Left renal pelvis (tissue), 4 donors: ENCODE measurements around the gene AHI1. TPM values are rescaled to one million over a fixed set of nuclear protein-coding genes. Genes with fewer than 3 reads are reported as not detected.
"Not testable (repeated sequence)": the region's sequence is repeated elsewhere in the genome, so short reads cannot be mapped to it uniquely, and the experiment has no call there.

Experiments
- DNase-seq, 4 donors: peaks; one replicate each; pipeline ENCODE4 v3.0.0-alpha.2; 2013; ENCODE audit warnings: low read depth in 4 of 4, low spot score in 3 of 4
- polyA plus RNA-seq, 4 donors: library from polyadenylated mRNA; unstranded; fragments of 120-200 nt; gene quantifications; one replicate each; pipeline ENCODE4 v1.2.1, GENCODE V29; 2013; ENCODE audit not compliant: insufficient read length in 4 of 4

Gene AHI1
- polyA plus RNA-seq, 4 donors, result 35.3 to 81.7 (median 61.8) TPM

DNA sequence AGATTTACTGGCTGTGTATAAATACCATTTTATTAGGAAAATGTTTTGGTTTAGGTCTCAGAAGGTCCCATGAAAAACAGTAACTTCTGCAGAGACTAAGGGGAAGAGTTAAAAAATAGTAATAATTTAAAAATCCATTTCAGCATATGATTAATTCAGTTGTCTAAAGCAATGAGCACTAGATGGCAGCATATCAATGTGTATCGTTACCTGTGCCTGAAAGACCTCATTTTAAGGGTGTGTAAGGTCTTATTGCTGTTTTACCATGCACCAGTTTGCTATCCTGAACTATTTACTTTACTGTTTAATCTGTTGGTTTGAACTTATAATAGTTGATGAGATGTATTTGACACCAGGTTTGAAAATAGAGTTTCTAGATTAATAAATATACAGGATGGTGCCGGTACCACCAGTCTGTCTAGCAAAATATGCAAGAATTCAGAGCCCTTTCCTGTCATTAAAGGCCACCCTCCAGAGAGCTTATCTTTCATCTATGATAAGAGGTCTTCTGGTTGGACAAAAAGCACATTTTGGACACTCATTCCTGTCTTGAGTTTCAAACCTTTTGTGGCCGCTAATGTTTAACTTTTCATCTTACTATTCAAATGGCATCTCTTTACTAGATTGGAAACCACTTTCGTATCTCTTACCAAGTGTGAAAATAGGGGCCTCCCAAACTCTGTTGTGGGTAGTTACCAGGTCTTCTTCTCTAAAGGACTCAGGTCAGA, 8.9 kb upstream of the AHI1 start:
- DNase-seq, result no peak

DNA sequence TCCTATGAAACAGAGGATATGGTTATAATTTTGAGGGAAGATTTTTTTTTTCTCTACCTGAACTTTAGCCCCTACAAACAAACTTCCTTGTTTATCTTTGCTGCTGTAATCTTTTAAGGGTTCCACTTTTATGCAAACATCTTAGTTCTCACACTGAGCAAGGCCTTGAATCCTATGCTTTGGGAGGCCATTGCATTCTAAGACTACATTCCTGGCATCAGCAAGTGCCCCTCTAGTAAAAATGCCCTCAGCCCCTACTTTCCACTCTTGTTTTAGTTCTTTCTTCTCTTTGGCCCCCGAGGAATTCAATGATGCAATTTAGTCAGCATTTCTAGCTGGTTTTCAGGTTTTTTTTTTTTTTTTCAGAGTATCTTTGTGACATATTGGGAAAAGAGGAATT, 8.1 kb upstream of the AHI1 start:
- DNase-seq, result no peak

DNA sequence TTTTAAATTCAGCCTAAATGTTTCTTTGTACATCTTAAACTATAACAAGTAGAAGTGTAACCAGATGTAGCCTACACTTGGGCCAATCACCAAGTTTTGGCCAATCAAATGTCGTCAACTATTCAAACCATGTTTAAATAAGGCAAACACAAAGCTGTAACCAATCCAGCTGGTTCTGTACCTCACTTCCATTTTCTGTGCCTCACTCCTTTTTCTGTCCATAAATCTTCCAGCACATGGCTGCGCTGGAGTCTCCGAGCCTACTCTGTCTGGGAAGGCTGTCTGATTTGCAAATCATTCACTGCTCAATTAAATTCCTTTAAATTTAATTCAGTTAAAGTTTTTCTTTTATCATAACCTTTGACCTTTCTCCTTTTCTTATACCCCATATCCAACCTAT, 7.7 kb upstream of the AHI1 start:
- DNase-seq, result no peak

DNA sequence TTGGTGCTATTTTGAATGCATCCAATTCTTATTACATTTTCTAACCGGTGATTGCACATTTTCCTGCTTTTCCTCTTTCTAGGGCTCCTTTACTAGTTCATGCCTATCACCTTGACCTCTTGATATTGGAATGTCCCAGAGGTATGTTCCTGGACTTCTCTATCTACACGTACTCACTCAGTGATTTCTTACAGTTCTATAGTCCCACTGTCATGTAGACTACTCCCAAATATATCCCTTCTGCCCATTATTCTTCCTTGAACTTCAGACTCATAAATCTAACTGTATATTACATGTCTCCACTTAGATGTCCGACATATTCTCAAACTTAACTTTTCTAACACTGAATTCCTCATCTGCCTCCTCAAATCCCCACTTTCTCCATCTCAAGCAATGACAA, 7.2 kb upstream of the AHI1 start:
- no peak for DNase-seq

DNA sequence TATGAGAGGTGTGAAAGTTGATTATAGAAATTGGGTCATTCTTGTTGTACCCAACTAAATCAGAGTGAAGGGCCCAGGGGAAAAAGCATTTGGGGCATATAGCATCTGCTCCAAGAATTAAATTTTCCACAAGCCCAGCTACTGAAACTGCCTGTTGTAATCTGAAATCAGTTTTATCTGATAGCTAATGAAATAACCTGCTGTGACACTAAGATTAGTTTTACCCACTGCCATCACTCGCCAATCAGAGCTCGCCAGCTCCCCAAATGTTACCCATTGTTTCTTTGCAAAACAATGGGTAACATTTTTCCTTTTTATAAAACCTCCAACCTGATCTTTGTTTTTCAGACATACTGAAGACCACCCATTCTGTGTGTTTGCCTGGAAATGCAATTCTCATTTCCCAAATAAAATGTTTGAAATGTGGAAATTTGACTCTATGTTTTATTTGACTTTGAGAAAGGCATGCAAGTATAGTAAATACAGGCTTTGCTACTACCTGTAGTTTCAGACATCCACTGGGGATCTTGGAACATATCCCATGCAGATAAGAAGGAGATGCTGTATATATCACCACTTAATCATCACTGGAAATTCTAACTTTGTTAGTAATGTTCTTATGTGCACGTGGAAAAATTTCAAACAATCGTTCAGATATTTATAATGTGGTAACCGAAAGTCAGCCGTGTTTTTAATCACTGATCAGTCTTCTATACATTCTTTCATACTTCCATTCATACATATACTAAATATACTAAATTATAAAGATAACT, 6.3 kb upstream of the AHI1 start:
- no peak for DNase-seq

DNA sequence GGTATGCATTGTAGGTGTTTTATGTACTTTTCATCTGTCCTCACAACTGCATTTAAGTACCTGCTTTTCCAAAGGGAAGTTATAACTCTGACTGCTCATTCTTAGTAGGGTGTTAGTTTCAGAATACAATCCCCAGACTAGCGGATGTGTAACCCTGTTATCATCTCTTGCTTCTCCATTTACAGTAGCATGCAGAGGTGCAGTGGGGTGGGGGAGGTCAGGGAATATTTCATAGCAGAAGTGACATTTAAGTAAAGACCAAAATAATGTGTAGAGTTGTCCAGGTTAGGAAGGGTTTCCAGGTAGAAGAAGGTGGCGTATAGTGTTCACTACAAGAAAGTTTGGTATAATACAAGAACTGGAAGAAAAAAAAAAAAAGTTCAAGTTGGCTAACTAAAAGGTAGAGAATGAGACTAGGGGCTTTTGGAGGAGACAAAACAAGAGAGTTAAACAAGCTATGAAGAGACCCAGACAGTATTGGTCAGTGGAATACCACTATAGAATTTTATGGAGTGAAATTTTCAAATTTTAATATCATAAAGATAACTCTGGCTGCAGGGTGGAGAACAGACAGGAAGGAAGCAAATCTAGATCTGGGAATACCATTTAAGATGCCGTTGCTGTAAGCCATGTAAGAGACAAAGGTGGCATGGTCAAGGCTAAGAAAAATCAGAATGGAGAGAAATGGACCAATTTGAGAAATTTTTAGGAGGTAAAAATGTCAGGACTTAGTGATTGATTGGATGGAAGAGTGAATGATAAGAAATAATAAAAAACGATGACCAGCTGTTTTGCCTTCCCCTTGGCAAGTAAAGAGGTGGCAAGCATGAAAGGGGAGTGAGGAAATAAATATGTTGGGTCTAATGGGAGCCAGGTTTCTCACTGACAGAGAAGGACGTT, 2.2 kb upstream of the AHI1 start:
- DNase-seq, result no peak

DNA sequence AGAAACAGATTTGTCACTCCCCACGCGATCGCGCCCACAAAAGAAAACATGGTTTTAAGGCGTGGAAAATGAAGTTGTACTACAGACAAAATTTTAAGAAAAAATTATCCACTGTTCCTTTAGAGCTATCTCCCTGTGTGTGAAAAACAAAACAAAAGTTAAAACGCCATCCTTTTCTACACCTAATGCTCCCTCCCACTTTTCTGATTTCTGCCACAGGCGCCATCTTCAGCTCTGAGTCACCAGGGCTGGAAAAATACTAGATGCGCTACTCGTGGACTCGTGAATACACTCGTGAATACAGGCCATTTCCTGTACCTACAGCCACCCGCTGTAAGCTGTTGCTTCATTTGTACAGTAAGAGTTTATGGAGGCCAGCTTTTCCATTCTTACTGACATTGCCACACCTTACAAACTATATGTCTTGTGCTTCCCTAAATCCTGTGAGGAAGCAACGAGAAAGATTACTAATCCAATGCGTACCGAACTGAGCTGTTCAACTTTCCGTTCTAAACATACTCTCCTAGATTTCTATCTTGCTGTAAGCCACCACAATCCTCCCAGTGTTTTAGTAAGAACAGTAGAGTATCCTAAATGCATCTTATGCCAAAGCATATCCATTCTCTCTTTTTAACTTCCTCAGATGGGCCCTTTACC, 773 bp upstream of the AHI1 start:
- DNase-seq, result peak in 3 of 4 donors; percentile 67 to 70 (median 69)

DNA sequence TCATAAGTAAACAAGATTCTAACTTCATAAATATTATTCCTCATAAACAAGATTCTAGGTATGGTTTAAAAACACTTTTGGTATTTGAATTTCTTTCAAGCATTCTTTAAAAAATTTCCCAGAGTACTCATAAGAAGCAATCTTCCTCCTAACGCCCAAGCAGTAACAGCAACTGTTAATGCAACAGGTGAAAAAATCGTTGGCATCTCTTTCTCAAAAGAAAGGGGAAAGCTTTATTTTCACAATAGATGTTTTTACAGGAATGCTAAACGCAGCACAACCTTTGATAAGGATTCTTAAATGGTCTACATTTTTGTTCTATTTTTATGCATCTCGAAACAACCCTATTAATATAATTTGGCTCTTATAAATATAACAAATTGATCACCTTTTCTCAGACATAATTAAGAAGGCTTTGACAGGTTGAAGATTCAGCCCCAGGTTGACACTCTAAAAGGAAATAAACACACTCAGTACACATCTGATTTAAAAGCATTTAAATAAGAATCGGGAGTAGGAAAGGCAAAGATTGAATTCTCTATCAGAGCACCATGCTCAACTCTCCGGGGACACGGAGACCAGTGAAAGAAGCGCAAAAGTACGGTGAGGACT, 634 bp downstream of the AHI1 start:
- peak in 1 of 4 donors; percentile 19 for DNase-seq

DNA sequence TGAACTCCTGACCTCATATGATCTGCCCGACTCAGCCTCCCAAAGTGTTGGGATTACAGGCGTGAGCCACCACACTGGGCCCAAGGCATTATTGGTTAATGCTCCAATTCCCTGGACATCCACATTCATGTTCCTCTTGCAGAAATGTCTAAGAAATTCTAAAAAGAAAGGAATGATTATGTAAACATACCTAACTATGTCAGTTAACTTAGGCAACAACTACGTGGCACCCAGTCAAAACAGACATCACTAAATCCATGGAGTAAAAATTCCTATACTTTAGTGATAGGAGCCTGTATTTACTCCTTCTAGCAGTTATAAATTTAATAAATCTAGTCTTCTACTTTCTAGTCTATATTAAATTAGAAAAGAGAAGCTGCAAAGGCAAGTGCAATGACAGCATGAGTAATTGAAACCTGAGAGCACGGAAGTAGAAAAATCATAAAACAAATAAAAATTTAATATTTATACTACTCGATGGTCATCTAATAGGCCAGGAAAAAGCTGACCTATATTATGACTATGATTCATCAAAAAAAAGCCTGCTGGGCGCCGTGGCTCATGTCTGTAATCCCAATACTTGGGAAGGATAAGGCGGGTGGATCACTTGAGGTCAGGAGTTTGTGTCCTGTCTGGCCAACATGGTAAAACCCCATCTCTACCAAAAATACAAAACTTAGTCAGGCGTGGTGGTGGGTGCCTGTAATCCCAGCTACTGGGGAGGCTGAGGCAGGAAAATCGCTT, 4.2 kb downstream of the AHI1 start:
- DNase-seq, result no peak

DNA sequence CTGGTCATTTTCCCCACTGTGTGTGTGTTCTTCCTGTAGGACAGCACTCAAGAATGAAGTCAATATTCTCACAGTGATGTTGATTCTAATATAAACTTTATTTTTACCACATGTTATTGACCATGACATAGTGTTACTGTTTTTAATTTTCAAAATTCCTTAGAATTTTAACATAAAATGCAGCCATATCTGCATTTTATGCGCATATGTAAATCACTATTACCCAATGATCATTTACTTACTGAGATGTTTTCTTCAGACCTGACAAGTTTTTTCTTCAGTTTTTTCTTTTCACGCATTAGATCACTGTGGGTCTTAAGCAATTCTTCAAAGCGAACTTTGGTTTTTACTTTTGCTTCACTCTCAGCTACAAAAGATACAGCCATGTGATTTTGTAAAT, 7.2 kb downstream of the AHI1 start:
- DNase-seq, result no peak

DNA sequence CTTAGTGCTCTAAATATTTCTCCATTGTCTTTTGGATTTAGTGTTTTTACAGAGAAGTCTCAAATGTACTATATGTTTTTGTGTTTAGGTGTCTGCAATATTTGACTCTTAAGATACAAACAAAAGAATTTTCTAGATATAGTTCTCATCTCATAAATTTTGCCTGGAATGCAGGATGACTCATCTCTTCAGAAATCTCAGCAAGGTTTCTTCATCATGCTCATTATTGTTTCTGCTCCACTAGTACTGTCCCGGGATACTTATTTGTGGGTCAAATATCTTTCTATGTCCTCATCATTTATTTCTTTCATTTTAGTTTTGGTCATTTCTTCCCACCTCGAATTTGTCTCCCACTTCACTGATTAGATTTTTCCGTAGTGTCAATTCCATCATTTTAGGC, 9.5 kb downstream of the AHI1 start:
- DNase-seq, result no peak

DNA sequence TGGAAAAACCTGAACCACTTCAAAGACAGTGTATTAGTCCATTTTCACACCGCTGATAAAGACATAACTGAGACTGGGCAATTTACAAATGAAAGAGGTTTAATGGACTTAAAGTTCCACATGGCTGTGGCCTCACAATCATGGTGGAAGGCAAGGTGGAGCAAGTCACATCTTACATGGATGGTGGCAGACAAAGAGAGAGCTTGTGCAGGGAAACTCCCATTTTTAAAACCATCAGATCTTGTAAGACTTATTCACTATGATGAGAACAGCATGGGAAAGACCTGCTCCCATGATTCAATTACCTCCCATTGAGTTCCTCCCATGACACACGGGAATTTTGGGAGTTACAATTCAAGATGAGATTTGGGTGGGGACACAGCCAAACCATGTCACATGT, 13.6 kb downstream of the AHI1 start:
- not testable (repeated sequence) for DNase-seq

DNA sequence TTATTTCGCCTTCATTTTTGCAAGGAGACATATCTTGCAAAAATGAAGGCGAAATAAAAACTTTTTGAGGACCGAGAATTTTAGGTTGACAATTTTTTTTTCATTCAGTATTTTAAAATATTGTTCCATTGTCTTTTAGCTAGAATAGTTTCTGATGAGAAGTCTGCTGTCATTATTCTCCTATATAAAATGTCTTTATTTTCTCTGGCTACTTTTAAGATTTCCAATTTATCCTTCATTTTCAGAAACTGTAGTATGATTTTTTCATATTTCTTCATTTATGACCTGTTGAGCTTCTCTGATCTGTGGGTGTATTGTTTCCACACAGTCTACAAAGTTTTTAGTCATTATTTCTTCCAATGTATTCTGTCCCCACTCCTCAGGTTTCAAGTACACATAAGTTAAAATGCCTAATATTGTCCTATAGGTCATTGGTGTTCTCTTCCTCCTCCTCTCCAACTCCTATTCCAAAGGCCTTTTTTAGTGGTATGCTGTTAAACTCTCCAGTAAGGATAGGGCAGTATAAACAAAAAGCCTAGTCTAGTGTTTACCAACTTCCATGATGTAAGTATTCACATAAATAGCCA, 15.7 kb downstream of the AHI1 start:
- no peak for DNase-seq

DNA sequence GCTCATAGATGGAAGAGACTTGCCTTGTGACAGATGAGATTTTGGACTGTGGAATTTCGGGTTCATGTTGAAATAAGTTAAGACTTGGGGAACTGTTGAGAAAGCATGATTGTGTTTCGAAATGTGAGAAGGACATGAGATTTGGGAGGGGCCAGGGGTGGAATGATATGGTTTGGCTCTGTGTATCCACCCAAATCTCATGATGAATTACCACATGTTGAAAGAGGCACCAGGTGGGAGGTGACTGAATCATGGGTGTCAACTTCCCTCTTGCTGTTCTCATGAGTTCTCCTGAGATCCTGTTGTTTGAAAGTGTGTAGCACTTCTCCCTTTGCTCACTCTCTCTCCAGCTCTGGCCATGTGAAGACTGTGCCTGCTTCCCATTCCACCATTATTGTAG, 17.9 kb downstream of the AHI1 start:
- DNase-seq, result no peak

DNA sequence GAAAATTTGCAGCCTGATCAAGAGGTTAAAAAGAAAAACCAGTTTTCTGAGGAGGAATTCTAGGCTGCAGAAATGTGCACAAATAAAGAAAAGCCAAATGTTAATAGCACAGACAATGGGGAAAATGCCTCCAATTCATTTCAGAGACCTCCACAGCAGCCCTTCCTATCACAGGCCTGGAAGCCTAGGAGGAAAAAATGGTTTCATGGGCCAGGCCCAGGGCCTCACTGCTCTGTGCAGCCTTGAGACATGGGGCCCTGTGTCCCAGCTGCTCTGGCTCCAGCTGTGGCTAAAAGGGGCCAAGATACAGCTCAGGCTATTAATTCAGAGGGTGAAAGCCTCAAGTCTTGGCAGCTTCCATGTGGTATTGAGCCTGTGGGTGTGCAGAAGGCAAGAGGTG, 18.9 kb downstream of the AHI1 start:
- no peak for DNase-seq

DNA sequence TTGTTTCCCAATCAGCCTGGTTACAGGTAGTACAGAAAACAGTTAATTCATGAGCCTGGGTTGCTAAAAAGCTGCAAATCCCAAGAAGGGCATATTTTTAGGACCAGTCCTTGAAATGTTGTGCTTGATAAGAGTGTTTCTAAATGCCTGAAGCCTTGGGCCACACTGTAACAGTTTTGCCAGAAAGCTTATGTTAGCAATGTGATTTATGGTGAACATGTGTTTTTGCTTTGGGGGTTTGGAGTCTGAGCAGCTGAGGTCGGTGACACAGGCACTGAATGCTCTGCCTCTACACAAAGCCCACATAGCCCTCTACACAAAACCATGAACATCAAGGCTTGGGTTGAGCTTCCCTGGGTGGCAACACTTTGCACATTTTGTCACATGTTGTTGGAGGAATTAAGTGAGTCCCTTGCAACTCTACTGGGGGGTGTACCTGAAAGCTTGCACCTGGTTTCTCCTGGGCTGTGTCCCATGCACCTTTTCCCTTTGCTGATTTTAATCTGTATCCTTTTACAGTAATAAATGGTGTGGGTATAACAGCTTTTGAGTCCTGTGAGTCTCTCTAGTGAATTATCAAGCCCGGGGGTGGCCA, 22.2 kb downstream of the AHI1 start:
- peak in 2 of 4 donors; percentile 40 to 41 for DNase-seq

DNA sequence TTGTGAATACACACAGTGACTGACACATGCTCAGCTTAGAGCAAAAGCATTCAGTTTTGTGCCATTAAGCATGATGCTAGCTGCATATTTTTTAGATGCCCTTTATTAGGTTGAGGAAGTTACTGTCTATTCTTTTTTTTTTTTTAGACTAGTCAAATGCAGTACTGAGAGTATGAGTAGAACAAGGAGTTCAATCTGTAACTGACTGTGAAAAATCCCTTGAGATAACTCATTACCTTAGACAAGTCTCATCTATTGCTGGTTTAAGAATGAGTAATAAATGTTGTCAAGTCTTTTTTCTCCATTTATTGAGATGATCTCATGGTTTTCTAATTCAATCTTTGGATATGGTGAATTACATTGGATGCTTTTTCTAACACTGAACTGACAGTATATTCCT, 23.2 kb downstream of the AHI1 start:
- no peak for DNase-seq

DNA sequence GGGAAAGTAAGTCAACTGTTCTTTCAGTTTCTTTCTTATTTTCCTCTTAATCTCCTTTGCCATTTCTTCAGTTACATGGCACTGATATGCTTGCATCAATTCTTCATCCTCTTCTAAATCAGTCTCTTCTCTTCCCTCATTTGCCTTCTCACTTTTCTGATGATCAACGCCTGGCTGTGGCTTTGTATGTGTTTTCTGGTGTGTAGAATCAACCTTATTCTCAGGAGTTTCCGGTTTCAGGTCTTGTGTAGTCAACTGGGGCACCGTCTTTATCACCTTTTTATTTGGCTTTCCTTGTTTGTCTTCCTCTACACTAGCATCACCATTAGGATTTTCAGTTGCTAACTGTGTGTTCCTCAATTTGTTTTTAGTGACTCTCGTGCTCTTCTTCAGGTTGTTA, 31.6 kb downstream of the AHI1 start:
- DNase-seq, result no peak

DNA sequence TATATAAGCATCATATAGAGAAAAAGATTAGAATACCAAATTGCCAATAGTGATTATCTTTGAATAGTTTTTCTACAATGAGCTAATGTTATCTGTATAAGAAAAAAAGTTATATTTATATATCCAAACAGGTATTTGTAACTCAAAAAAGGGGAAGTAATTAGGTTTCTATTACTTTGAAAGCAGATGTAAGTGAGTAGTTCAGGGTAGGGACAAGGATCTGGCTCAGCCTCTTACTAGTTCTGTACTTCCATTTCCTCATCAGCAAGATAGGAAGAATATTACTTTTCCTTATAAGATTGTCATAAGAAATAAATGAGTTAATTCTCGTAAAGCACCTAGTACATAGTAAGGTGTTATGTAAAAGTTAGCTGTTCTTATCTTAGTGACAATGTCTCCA, 32.2 kb downstream of the AHI1 start:
- no peak for DNase-seq
